ENCODE results near the gene CACHD1. TPM values are rescaled to one million over a fixed set of nuclear protein-coding genes. Genes with fewer than 3 reads are reported as not detected.
A peak's percentile ranks its signal among the peaks of the same experiment; 100 is the strongest.
"Not testable (repeated sequence)": the region's sequence is repeated elsewhere in the genome, so short reads cannot be mapped to it uniquely, and the experiment has no call there.

CACHD1 gene
- total RNA-seq, 2 donors from 2014 or later: 3.5 to 9.2 TPM

DNA sequence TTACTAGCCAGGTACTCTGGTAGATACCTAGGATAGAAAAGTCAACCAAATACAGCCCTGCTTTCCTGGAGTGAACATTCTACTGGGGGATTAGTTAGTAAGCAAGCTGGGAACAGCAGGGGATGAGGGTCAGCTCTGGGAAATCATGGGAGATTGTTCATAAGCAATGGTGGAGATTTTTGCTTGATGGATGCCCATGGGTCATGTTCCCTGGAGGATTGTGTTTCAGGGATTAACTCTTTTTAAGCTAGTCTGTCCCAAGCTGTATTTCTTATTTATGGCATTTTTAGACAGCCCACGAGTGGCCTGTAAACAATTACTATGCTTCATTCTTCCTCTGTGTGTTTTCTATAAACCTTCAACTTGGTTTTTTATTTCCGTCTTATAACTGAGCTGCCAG, 18.9 kb downstream of the CACHD1 start:
- ATAC-seq: no peak
- intact Hi-C loops (cut with DNase I): loop anchor here in 1 of 2 donors (10.0 kb wide), 1 partner anchor 224 kb away; no protein-coding TSS in a partner anchor
- no peak for DNase-seq

GRCh38 chr1:64489707-64490106, 19.8 kb downstream of the CACHD1 start:
- intact Hi-C loops (cut with DNase I): loop anchor here in 1 of 2 donors (10.0 kb wide), 1 partner anchor 225 kb away; no protein-coding TSS in a partner anchor
- no peak for ATAC-seq
- DNase-seq: no peak

DNA sequence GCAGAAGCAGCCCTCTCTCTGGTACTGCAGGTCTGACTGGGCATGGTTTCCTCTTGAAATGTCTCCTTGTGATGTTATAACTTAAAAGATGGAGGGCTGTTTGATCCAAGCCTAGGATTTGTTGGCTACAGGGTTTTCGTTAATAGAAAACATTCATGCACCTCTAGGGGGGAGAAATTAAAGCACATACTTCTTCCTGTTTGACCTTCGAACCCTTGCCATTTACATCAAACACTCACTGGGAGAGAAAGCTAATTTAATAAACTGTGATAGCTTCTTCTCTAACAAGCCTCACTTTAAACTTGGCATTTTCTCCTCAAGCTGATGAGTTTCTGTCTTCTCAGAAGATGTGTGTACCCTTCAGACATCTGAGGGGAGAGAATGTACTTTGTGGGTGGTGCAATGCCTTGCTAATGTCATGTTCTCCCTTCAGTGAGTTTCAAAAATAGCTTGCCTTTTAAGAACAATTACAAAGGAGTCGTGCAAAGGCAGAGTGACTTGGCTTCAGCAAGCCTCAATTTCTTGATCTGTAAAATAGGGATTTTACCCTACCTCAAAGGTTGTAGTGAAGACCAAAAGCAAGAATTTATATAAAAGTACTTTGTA, 20.4 kb downstream of the CACHD1 start:
- intact Hi-C loops (cut with DNase I): no loop called here
- no peak for ATAC-seq
- no peak for DNase-seq

- intact Hi-C loops (cut with DNase I): no loop called here
- DNase-seq: no peak
- no peak for ATAC-seq
These were observed 22.5 kb downstream of the CACHD1 start for GRCh38 chr1:64492424-64492823.

DNA sequence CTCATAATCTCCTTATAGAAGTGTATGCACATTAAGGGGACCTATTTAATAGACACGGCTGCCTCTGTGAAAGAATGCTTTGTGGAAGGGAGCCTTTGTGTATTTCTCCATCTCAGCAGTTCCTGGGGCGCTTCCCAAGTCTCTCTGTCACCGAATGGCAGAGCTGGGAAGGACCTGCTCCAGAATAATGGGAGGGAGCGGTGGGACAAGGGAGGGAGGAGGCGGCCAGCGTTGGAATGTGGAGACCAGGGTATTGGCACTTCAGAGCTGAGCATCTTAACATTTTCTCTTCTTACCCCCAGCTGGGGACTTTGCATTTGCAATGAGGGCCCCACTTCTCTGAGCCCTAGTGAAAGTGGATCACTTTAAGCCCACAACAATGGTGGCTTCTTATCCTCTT, 23.9 kb downstream of the CACHD1 start:
- intact Hi-C loops (cut with DNase I): no loop called here

GRCh38 chr1:64494659-64495058, 24.7 kb downstream of the CACHD1 start:
- DNase-seq (no peak), ATAC-seq (no peak)
- intact Hi-C loops (cut with DNase I): no loop called here

More for the DNA sequence above, 23.9 kb downstream of the CACHD1 start:
- DNase-seq: no peak
- ATAC-seq: no peak

- ATAC-seq: no peak
- intact Hi-C loops (cut with DNase I): no loop called here
- no peak for DNase-seq
These were observed 25.9 kb downstream of the CACHD1 start for GRCh38 chr1:64495878-64496277.

DNA sequence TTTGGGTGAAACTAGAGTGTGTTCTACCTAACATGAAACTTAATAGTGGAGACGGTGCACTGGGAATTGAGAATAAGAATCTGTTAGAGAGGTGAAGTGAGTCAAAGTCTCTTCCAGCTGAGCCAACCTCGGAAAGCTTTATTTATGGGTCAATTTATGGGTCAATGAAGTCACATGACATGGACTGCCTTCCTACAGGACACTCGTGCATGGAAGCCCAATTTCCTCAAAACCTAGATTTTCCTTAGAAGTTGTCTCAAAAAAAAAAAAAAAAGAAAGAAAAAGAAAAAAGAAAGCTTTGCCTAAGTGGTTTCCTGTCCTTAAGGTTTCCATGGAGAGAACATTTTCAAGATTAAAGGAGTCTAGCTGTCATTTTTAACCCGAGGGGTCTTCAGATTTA, 26.7 kb downstream of the CACHD1 start:
- ATAC-seq (no peak), DNase-seq (no peak)
- intact Hi-C loops (cut with DNase I): no loop called here

DNA sequence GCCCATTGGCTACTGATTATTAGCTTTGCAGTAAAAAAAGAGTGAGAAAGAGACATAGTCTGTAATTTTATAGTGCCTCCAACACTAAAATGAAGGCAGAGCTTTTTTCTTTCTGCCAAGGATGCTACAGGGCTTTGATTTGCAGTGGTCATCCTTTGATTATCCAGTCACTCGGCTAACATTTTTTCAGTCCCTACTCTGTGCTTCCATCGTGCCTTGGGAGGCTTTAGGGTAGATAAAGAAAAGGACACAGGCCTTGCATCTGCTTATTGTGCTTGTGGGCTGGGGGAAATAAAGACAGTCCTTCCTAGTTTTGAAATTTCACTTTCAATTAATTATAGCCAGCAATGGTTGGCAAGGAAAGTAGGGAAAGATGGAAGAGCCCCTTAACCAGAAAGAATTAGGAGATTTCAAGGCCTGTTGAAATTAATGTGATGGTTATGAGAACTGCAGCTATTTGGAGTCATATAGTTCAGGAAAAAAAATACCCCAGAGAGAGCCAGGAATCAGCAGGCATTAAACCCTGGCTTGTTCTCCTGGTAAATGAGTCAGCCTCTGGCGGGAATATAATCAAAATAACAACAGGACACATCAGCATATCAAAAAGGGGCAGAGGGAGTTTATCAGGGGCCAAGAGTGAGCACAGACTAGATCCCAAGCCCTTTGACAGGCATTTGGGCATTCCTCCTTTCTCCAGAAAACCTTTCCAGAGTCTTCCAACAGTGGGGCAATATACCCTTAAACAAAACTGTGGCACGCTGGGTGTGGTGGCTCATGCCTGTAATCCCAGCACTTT, 27.4 kb downstream of the CACHD1 start:
- DNase-seq (no peak), ATAC-seq (peak in 1 of 2 donors; percentile 50)
- intact Hi-C loops (cut with DNase I): no loop called here

DNA sequence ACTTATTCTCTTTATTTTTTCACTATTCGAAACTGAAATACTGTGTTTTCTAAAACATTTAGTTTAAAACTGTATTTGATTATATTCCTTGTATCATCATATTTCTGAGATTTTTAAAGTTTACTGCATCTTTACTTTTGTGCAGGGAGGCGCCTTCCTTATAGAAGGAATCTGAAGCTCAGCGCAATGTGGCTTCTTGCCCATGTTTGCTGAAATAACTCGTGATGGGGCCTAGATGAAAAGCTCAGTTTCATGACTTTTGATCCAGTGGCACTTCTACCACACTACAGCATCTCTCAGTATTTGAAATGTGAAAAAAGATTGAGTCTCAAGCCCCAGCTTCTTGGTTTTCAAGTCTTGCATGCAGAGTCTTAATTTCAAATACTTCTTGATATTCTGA, 28.4 kb downstream of the CACHD1 start:
- ATAC-seq (no peak), DNase-seq (no peak)
- intact Hi-C loops (cut with DNase I): no loop called here

DNA sequence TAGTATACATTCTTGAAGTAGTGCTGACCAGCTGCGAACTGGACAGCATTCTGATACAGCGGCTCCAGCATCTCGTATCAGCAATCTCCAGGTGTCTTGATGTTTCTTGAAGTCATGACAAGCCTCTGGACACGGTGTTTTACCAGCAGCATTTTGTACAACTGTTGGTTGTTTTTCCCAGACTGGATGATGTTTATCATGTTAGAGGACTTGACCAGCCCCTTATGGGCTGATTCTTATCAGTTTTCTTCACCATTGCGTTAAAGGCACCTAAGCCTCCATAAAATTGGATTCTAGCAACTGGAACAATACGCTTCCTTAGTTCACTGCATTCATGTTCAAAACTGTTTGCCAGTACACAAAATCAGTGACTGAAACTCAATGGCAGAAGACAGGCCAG, 29.1 kb downstream of the CACHD1 start:
- intact Hi-C loops (cut with DNase I): no loop called here
- no peak for ATAC-seq

GRCh38 chr1:64499966-64500365, 30.0 kb downstream of the CACHD1 start:
- DNase-seq: no peak
- intact Hi-C loops (cut with DNase I): no loop called here
- no peak for ATAC-seq

More for the DNA sequence above, 29.1 kb downstream of the CACHD1 start:
- DNase-seq: no peak

GRCh38 chr1:64502083-64502482, 32.2 kb downstream of the CACHD1 start:
- ATAC-seq (no peak), DNase-seq (no peak)
- intact Hi-C loops (cut with DNase I): no loop called here

DNA sequence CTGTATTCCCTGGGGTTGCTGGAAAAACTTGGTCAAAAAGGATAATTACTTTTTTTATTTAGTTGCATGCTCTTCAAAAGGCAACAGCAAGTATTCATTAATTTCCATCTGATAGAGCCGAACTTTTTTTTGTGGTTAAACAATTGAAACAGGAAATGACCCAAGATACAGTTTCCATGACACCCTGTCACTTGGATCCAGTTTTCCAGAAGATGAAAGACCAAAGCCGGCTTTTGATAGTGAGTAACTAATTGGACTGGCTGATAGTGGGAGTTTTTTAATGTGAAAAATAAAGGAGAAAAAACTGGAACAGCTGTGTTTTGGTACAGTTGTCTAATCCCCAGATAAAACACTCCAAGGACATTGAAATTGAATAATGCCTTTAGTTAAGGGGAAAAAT, 33.0 kb downstream of the CACHD1 start:
- ATAC-seq (peak in 1 of 2 donors; percentile 15), DNase-seq (no peak)
- intact Hi-C loops (cut with DNase I): no loop called here

GRCh38 chr1:64505232-64505943, 35.5 kb downstream of the CACHD1 start:
- peak; percentile 53 to 59 for ATAC-seq
- intact Hi-C loops (cut with DNase I): no loop called here

DNA sequence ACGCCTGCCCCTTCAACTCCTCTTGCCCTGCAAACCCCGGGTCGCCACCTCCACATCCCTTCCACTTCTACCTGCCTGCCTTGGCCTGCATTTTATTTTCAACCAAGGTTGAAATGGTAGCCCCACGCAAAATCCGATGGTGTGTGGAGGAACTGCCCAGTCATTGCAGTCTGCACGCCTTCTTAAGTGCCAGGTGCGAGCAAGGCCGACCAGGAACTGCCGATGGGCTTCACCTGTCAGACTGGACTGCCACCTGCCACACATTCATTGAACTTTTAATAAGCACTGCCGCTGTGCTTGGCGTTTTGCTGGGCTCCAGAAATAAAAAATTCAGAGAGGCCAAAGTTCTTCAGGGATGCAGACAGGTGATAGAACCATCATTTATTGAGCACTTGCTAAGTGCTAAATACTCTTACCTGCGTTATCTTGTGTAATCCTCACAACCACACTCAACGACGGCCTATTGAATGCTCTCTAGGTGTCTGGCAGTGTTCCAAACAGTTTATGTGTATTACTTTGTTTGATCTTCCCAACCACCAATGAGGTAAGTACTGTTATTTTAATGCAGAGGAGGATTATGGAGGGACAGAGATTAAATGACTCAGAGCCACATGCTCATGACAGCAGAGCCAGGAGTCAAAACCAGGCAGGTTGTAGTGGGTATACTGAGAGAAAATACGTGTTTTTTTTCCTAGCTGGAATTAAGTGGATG, 36.2 kb downstream of the CACHD1 start:
- intact Hi-C loops (cut with DNase I): no loop called here
- no peak for DNase-seq
- peak in 1 of 2 donors; percentile 25 for ATAC-seq

More at GRCh38 chr1:64505232-64505943, 35.5 kb downstream of the CACHD1 start:
- DNase-seq: peak; percentile 31

- DNase-seq (no peak), ATAC-seq (no peak)
- intact Hi-C loops (cut with DNase I): no loop called here
These were observed 38.7 kb downstream of the CACHD1 start for GRCh38 chr1:64508629-64509028.

DNA sequence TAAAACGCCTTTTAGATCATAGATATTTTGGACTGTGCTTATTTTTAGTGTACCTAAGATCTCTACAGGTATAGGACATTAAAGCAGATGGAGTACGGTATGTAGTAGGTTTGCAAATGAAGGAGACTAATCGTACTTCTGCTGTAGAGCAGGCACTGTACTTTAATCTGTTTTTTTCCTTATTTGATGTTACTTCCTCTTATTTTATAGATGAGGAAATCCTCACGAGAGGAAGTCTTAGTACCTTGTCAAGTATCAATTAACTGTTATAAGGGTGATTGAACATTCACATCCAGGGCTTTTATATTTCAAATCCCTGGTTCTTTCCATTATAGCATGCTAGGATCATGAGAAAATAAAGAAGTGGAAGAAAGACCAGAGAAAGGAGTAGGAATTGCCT, 41.1 kb downstream of the CACHD1 start:
- intact Hi-C loops (cut with DNase I): no loop called here
- DNase-seq (no peak), ATAC-seq (no peak)

DNA sequence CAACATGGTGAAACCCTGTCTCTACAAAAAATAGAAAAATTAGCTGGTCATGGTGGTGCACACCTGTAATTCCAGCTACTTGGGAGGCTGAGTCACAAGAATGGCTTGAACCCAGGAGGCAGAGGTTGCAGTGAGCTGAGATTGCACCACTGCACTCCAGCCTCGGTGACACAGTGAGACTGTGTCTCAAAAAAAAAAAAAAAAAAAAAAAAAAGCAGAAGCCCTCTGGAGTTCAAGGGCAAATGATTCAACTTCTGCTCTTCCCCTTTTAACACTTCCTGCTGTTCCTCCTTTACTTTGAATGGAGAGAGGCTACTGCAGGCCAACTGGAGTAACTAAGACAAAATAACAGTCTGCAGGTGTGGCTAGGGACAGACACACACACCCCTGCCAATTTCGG, 42.3 kb downstream of the CACHD1 start:
- peak in 1 of 2 donors; percentile 21 for ATAC-seq
- DNase-seq; intact Hi-C loops (cut with DNase I): not testable (repeated sequence)
